GM18867 (cell line): ENCODE measurements around the gene HOXD3.

ENCODE experiments used
- ATAC-seq: cut with Tn5 transposase; IDR thresholded peaks from one replicate; pipeline ENCODE4 v1.9.1; 2021; ENCODE audit warnings: mild to moderate bottlenecking, moderate library complexity; ENCODE audit not compliant: unreplicated experiment

HOXD3 gene

DNA sequence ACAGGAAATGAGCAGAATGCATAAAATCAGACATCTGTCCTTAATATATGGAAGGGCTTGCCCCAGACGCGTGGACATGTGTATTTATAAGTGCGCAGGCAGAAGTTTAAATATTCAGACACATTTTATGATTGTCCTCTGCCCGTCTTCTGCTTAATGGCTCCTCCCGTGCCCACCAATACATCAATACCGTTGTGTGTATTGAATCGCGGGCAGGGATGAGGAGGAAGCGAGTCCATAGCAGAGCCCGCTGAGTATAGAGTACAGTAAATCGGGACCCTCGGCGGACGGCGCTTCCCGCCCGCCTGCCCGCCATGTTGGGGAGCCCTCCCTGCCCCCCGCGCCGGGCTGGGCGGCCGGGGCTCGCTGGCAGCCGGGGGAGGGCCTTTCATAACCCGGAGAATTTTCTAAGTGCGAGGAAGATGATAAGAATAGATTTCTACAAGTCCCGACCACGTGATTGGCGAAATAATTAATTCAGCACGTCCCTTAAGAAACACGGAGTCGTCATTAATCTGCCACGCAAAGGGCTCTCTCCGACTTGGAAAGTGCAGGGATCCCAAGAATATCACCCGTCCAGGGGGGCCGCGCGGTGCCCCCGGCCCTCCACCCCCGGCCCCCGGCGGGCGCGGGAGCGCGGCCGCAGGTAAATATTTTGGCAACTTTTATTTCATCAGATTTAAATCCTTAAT, at the start of gene HOXD3:
Gene HOXD3 (plus strand): TSS at position 501 of the 692 bp plus-strand sequence. CDS start 11,808 bp downstream, outside the sequence.
- ATAC-seq, result no peak

DNA sequence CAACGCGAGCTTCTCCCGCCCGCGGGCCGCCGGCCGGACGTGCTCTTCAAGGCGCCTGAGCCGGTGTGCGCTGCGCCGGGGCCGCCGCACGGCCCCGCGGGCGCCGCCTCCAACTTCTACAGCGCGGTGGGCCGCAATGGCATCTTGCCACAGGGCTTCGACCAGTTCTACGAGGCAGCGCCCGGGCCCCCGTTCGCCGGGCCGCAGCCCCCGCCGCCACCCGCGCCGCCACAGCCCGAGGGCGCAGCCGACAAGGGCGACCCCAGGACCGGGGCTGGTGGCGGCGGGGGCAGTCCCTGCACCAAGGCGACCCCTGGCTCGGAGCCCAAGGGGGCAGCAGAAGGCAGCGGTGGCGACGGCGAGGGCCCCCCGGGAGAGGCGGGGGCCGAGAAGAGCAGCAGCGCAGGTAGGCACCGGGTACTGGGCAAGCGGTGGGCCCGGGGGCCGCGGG, 49.4 kb upstream of the HOXD3 start:
- ATAC-seq, result no peak

DNA sequence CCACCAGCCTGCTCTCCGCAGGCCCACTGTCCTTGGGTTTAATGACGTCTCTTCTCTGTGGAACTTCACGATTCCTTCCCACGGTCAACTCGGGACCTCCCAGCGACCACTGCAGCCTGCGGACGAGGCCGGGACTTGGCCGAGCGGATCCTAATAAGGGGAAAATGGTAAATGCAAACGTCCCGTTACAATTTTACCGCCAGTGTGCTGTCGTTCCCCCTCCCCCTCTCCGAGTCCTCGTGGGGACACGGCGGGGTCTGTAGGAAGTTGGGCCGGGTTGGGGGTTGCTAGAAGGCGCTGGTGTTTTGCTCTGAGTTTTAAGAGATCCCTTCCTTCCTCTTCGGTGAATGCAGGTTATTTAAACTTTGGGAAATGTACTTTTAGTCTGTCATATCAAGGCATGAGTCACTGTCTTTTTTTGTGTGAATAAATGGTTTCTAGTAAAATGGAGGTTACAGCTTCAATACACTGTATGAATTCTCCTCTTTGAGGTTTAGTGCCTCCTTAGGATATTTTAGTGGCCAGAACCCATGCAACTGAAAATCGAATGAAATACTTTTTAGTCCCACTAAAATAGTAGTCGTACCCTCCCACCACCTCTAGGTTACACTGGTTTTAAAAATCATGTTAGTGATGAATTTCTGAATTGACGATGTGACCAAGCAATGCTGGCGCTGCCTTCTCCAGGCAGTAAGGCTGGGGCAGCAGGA, 47.8 kb upstream of the HOXD3 start:
- ATAC-seq, result no peak

DNA sequence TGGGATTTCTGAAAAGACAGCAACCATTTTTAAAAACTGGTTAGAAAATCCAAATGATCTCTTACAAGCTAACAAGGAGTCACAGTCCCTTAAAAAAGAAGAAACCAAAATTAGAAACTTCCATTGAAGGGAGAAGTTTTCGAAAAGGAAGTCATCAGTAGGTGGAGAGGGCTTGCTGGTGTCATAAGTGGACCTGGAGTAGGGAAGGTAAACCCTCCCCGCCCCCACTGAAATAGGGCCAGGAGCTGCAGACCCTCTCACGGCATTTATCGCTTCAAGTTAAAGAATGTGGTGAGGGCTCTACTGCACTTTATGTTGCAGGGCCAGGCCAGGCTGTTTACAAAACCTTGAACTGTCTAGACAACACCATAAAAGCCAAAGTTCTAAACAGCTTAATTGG, 47.2 kb upstream of the HOXD3 start:
- ATAC-seq, result no peak

DNA sequence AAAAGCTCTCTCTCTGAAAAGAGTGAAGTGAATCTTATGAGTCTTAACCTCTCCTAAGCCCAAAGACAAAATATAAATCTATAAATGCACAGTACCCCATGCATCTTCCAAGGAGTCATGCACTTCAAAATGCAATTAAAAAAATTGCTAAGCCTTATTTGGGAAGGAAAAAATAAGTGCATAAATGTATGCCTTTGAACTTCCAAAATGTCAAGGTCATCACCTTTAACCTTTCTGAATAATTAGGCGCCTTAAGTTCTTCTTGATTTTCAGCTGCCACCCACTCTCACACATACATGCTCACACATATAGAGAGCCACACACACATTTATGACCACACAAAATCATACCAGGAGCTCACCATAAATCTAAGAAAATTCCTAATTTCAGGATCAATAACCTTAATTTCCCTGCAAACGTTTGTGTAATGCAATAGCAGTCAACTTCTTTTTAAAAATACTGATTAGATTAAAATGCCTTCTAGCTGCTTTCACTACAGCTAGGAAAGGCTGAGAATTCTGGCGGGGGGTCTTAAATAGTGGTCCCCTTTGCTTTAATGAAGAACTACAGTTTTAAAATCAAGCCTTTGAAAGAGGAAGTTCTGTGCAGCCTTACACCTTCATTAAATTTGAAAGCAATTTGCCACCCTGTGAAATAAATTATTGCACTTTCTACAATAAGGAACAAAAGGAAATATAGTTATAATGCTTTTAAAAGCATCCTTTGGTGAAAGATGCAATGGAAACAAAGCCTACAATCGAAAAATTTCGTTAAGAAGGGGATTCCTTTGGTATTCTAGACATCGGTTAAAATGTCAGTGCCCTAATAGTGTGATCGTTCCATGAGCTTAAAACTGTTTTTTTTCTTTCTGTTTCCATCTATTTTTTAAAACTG, 46.4 kb upstream of the HOXD3 start:
- no peak for ATAC-seq

DNA sequence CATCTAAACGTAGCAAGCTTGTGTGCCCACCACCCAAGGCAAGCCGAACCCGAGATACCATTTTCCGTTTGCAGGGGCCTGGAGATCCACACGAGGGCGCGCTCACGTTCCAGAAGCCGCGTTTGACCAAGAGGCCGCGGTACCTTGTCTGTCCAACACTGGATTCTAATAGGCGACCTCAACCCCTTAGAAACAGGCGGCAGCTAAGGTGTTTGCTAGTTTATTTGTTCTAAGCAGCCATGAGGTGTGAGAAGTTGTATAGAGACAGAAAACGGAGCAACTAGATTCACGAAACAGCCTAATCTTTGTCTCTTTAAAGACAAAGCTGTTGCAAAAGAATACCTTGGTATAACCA, 45.8 kb upstream of the HOXD3 start:
- peak; percentile 73 for ATAC-seq

DNA sequence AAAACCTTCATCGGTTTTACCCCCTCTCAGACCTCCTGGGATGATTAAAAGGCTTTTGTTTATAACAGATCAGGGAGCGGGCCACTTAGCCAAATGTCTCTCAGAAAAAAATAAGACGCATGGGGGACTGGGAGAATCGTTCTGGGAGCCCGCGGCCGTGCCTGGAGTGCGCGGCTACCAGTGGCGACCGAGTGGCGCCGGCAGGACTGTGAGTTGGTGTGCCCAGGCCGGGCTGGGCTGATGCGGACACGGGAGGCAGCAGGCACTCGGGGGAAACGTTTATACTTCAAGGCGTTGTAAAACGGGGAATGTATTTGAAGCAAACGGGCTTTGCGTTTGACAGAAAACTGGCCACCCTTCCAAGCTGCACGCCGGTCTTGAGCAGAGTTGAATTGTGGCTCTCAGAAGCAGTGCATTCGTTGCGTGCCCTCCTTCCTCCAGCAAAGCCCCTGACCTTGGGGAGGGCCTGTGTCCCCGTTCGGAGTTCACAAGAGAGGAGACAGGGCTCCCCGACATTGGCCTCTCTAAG, 45.2 kb upstream of the HOXD3 start:
- ATAC-seq, result no peak

DNA sequence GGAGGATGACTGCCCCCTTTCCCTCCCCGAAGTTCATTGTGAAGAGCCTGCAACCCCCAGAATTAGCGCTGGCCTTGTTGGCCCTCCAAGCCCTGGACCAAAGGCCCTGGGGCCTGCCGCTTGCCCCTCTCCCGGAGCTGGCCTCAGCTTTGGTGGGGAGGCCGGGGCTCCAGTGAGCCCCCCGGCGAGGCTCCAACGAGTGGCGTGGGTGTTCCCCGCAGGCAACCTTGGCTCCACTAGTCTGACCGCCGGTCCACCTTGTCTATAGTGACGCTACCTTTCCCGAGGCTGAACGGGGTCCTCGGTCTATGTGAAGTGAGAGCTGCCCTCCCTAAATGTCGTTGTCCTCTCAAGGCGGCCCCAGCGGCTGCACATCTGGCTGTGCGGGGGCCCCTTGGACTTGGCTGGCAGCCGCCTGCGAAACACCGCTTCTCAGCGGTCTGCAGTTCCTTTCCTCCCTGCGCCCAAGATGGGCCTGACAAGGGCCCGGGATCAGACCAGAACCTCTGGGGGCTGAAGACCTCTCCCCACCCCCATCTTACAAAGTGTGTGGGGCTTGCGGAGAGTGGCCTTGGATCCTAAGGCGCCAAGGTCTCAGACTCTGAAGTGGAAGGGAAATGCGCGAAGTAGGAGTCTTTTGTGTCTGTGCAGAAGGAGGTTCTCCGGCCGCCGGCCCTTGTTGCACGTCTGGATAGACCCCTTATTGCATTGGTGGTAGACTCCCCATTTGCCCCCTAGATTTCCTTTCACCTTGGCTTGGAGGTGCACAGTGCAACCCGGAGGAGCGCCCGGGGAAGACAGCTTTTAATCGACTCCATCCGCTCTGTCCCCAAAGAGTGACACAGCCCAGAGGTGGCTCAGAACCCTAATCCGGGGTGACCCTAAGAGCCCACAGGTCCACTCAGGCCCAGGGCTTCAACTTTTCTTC, 44.5 kb upstream of the HOXD3 start:
- no peak for ATAC-seq

DNA sequence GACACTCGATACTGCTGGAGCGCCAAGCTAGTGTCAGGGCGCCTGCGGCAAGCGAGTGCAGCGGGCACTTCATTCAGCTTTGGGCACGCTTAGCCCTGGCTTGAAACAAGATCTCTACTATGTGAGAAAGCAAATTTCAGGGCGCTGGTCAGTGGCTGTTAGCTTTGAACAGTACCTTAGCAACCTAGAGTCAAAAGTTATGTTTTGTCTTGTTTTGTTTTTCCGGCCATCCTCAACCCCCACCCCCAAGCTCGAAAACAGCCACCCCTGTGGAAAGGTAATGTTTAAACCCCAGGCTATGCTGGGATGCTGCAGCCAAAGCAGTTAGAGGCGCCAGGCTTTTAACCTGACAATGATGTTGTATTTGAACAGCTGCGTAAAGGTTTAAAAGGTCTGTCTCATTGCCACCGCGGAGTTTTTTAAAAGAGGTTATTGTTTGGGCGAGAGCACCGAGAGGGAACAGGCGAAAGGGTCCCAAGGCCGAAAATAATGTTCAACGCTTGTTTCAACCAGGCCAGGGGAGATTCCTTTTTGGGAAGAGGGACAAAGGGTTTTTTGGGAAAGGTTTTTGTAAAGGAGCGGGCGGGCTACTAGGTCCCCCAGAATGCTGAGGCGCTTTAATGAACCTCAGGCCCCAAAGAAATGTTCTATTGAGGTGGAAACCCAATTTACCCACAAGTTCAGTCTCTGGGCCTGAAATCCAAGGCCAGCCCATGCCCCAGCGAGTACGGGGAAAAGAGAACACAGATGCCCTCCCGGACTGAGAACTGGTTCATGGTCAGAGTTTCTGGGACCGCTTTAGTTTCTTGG, 42.8 kb upstream of the HOXD3 start:
- ATAC-seq, result no peak

DNA sequence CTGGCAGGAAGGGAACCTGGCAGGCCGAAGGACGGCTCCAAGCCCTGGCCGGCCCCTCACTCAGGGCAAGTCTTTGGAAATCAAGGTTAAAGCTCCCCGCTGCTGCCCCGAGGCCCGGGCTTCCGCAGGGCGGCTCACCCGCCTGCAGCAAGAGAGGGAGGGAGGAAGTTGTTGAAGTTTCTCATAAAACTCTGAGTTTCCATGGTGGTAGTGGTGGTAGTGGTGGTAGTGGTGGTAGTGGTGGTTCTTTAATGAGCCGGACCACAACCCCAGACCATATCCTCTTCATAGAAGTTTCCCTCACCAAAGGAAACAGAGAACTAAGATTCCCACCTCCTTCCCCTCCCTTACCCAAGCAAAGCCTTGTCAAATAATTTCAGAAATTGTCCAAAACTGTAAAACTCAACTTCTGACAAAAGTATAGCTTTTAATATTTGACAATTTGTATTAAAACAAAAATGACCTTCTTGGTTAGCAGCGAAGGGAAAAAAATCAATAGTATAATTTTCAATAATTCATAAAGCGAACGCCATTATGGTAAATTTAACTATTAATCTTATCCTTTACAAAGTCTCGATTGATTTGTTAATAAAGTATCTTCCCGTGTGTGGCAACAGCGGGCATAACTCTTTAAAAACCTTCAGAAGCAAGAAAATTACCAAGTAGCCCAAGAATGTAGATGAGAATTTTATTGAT, 42.0 kb upstream of the HOXD3 start:
- no peak for ATAC-seq

DNA sequence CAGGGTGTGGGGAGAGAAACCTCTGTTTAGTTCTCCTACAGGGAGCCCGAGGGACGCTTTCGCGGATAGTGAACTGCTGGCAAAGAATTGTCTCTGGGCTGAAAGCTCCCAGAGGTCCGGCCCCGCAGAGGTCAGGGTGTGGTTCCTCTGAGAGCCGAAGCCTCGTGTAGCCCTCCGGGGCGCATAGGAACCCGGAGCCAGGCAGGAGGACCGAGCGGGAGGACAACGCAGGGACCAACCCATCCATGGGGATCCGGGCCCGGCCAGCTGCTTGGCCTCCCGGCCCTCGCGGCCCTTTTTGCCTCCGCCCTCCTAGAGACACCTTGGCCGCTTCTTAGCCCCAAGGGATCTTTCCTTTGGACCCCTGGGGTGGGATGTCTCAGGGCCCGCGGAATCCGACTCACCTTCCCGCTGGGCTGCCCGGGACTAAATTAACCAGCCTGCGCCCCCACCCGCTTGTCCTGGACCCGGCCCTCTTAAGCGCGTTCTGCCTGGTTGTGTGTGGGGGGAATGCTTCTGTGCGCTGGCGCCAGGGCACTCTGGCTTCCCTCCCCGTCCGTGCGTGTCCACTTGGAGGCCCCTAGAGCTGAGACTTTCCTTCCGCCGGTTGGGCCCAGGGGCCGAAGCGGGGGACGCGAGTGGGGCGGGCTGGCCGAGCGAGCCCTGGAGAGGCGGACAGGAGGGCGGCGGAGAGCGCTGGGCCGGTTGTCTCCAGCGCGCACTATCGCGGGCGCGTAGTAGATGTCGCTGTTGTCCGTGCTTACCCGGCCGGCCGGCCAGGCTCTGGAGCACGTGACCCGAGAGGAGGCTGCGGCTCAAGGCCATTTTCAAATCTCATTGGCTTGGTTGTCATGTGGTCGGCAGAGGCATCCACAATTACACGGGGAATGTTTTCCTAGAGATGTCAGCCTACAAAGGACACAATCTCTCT, 41.0 kb upstream of the HOXD3 start, which contains the start of gene HOXD10:
Gene HOXD10 (plus strand): TSS at position 896 of the 931 bp plus-strand sequence. CDS start 56 bp downstream, outside the sequence.
- ATAC-seq, result no peak

DNA sequence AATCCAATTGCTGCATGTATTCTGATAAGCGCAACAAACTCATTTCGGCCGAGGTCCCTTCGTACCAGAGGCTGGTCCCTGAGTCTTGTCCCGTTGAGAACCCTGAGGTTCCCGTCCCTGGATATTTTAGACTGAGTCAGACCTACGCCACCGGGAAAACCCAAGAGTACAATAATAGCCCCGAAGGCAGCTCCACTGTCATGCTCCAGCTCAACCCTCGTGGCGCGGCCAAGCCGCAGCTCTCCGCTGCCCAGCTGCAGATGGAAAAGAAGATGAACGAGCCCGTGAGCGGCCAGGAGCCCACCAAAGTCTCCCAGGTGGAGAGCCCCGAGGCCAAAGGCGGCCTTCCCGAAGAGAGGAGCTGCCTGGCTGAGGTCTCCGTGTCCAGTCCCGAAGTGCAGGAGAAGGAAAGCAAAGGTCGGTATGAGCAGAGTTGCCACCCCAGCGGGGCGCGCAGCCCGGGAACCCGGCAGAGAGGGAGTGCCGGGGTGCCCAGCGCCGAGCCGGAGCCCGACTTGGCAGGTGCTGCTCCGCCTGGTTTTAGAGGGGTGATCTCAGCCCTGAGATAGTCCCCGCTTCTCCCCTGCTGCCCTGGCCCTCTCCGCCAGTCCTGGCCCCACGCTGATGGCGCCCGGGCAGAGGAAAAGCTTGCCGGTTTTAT, 39.8 kb upstream of the HOXD3 start:
- no peak for ATAC-seq

DNA sequence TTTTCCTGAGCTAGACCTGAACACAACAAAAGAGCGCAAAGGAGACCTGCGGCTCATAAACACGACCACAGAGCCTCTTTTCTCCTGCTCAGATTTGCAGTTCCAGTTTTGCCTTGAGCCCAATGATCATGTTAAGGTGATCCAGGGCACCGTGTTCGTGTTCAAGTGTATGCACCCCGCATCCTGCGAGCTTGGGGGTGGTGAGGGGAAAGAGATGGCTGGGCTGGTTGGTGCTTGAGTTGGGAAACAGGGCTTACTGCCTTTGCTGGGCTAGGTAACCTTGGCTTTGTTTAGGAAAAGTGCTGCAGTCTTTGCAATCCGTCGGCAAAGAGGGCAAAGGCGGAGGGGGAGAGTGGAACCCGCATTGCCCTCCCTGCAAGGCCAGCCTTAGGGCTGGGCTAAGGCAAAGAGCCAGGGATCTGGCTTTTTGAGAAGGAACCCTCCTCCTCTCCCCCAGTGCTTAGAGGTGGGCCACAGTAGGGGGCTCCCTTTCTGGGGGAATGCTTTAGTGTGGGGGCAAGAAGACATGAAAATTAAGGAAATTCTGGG, 39.2 kb upstream of the HOXD3 start:
- no peak for ATAC-seq

DNA sequence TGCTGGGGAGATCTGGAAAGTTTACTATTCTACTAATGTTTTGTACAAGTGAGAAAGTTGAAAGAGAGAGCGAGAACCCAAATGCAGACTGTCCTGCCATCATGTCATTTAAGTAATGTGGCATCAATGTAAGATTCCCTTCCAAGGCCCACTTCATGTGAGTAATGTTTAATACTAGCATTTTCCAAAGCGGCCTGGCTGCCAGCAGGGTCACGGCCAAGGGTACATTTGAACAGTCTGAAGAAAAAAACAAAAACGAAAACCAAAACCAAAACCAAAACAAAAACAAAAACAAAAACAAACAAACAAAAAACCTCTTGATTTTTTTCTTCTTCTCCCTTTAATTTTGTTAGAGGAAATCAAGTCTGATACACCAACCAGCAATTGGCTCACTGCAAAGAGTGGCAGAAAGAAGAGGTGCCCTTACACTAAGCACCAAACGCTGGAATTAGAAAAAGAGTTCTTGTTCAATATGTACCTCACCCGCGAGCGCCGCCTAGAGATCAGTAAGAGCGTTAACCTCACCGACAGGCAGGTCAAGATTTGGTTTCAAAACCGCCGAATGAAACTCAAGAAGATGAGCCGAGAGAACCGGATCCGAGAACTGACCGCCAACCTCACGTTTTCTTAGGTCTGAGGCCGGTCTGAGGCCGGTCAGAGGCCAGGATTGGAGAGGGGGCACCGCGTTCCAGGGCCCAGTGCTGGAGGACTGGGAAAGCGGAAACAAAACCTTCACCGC, 38.3 kb upstream of the HOXD3 start:
- peak; percentile 90 for ATAC-seq

DNA sequence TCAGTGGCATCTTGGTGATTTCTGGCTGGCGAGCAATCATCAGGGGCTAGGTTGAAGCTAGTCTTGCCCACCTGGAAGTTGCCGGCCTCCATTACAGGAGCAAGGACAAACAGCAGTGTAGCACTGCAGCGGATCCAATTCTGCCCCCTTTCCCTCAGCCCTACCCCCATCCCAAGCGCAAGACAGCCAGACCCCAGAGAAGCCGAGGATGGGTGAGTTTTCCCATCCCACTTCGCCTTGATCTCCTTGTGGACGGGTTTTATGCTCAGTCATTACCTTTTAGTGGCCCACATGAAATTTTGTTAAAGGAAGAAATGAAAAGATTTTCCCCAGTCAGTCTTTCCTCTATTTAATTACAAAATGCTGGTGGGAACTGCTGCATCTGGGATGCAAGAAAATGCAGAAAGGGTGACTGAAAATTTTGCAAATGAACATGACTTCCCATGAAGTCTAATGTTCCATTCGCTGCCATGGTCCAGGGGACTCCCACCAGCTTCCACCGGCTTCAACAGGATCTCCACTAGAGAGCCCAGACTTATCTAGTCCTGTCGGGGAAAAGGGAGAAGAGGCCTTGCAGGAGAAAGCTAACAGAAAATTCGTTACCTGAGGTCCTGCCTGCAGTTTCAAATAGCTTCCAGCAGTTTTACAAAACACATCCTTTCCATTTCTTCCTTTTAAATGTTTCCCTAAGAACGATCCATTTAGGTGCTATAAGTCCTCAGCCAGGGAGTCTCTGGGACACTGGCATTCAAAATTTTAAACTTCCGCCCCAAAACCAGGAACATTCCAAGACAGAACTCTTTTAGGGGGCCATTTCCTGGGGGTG, 36.5 kb upstream of the HOXD3 start:
- no peak for ATAC-seq
